C4-2B (cell line): ENCODE data around the gene SHF.

ENCODE experiments used
- CTCF ChIP-seq: fragments of 450-650 bp; conservative IDR thresholded peaks from 2 replicates; pipeline ENCODE4 v1.5.1; 2017; ENCODE audit warnings: mild to moderate bottlenecking
- ZFX ChIP-seq: fragments of 450-650 bp; IDR thresholded peaks from 2 replicates; pipeline ENCODE4 v1.6.1; 2017

- no peak for TF ChIP-seq CTCF
- TF ChIP-seq ZFX, result no peak
Measured at GRCh38 chr15:45180648-45181436, 6.9 kb downstream of the SHF start.
